Lower lobe of right lung (tissue), 2 donors: ENCODE data around the gene DUOXA1. TPM values are rescaled to one million over a fixed set of nuclear protein-coding genes. Genes with fewer than 3 reads are reported as not detected.
A peak's percentile ranks its signal among the peaks of the same experiment; 100 is the strongest.

Experiments used
- ATAC-seq, 2 donors: fragments of 200-7000 bp; cut with Tn5 transposase; one replicate each; pipeline ENCODE4 v1.9.1; 2020 to 2022; ENCODE audit warnings: mild to moderate bottlenecking in 2 of 2, moderate library complexity in 2 of 2
- DNase-seq: peaks from one replicate; pipeline ENCODE4 v3.0.0-alpha.2; 2020
- H3K27ac ChIP-seq: fragments of 200-600 bp; one replicate; pipeline ENCODE4 v1.8.0; 2022
- H3K27me3 ChIP-seq: fragments of 200-600 bp; one replicate; pipeline ENCODE4 v1.8.0; 2022; ENCODE audit warnings: low read depth
- H3K36me3 ChIP-seq: fragments of 200-600 bp; one replicate; pipeline ENCODE4 v1.8.0; 2022; ENCODE audit warnings: mild to moderate bottlenecking
- H3K4me1 ChIP-seq: fragments of 200-600 bp; one replicate; pipeline ENCODE4 v1.8.0; 2022
- H3K4me3 ChIP-seq: fragments of 200-600 bp; one replicate; pipeline ENCODE4 v1.8.0; 2022; ENCODE audit warnings: mild to moderate bottlenecking
- H3K9me3 ChIP-seq: fragments of 200-600 bp; one replicate; pipeline ENCODE4 v1.8.0; 2022
- CTCF ChIP-seq: fragments of 200-600 bp; IDR thresholded peaks from one replicate; pipeline ENCODE4 v1.8.0; 2022; ENCODE audit warnings: antibody characterized with exemption, mild to moderate bottlenecking
- intact Hi-C: fragments of 100-400 bp; cut with DNase I; formaldehyde crosslinking; loops from one replicate; pipeline ENCODE4 v1.11.0; 2022
- total RNA-seq: library from RNA; stranded (reverse); fragmentation: NEBNext Ultra II Directional; extraction: Animal tissue kit (Norgen Biotek cat#: 25700); gene quantifications from one replicate; pipeline ENCODE4 v1.2.1, GENCODE V29; 2021
- donor health status: DM: no; HTN: yes; CAD: no; lungs with severe emphysema.

Gene DUOXA1
- total RNA-seq, 1 donor from 2014 or later, result 131 TPM

GRCh38 chr15:45121706-45122417 lies 7.8 kb downstream of the DUOXA1 start:
- TF ChIP-seq CTCF, result no peak
- Histone ChIP-seq H3K4me1 (peaks cover 11% of the 10 kb centered on the region), H3K36me3 (peaks cover 8% of the 10 kb centered on the region), H3K27me3 (peaks cover 31% of the 10 kb centered on the region), H3K4me3 (no peak overlapping the region), H3K27ac (no peak overlapping the region), H3K9me3 (no peaks in the 10 kb centered on the region)
- peak; percentile 33 for DNase-seq
- ATAC-seq, result no peak
- intact Hi-C loops, result no loop called here

GRCh38 chr15:45121020-45121419 lies 8.7 kb downstream of the DUOXA1 start:
- peaks cover 18% of the 10 kb centered on the region for H3K4me1 ChIP-seq
- intact Hi-C loops, result no loop called here
- no peak overlapping the region for H3K4me3 ChIP-seq
- TF ChIP-seq CTCF, result no peak
- no peak for ATAC-seq
- H3K27ac ChIP-seq, result no peak overlapping the region
- peaks cover 8% of the 10 kb centered on the region for H3K36me3 ChIP-seq
- peaks cover 35% of the 10 kb centered on the region for H3K27me3 ChIP-seq
- no peaks in the 10 kb centered on the region for H3K9me3 ChIP-seq
- DNase-seq, result peak; percentile 12

GRCh38 chr15:45120081-45120972 lies 9.4 kb downstream of the DUOXA1 start:
- Histone ChIP-seq H3K9me3 (no peaks in the 10 kb centered on the region), H3K27ac (no peak overlapping the region), H3K36me3 (peaks cover 8% of the 10 kb centered on the region), H3K27me3 (peaks cover 42% of the 10 kb centered on the region), H3K4me3 (no peak overlapping the region), H3K4me1 (peaks cover 18% of the 10 kb centered on the region)
- ATAC-seq (no peak), DNase-seq (peak; percentile 26)
- intact Hi-C loops, result no loop called here
- TF ChIP-seq CTCF, result no peak

- intact Hi-C loops, result no loop called here
- Histone ChIP-seq H3K36me3 (peaks cover 8% of the 10 kb centered on the region), H3K4me3 (no peak overlapping the region), H3K27ac (no peak overlapping the region), H3K9me3 (no peaks in the 10 kb centered on the region), H3K4me1 (peaks cover 26% of the 10 kb centered on the region), H3K27me3 (peaks cover 55% of the 10 kb centered on the region)
- DNase-seq, result peak; percentile 14
- ATAC-seq, result no peak
- no peak for TF ChIP-seq CTCF
These were observed 10.7 kb downstream of the DUOXA1 start for GRCh38 chr15:45118996-45119395.

GRCh38 chr15:45118131-45118588 lies 11.5 kb downstream of the DUOXA1 start:
- Histone ChIP-seq H3K27ac (no peak overlapping the region), H3K4me1 (peaks cover 31% of the 10 kb centered on the region), H3K4me3 (peak overlapping the region; percentile 26), H3K9me3 (no peaks in the 10 kb centered on the region), H3K36me3 (peaks cover 8% of the 10 kb centered on the region), H3K27me3 (peaks cover 64% of the 10 kb centered on the region)
- peak; percentile 96 for TF ChIP-seq CTCF
- ATAC-seq (peak; percentile 88 to 94), DNase-seq (peak; percentile 86)
- intact Hi-C loops, result no loop called here
